ENCODE measurements around the gene SLC3A2.
"Not testable (repeated sequence)": the region's sequence is repeated elsewhere in the genome, so short reads cannot be mapped to it uniquely, and the experiment has no call there.

Gene SLC3A2

DNA sequence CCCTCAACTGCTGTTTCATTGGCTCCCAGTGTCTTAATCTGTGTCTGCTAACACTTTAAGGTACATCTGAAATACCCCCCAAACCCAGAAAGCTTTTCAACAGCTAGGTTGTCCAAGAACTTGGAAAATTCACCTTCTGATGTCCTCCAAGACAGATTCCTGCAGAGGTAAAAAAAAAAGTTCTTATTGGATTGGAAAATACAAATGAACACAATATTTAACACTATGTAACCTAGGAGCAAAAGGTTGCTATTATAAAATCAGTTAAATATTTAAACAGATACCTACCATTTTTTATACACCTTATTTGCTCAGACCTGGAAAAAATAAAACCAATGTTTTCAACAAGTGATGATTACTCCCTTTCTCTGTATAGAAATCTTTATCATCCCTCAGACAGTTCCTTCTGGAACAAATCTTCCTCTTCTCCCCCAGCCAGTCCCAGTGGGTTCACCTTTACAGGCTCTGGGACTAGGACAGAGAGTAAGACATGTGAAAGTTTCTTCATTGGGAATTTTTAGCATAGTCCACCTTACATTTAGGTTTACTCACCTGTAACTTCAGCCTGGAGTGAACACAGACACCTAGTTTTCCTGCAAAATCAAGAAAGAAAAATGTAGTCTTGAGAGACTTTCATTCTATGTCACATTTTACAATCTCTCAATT, 28.0 kb upstream of the SLC3A2 start:
- no peak for DNase-seq

DNA sequence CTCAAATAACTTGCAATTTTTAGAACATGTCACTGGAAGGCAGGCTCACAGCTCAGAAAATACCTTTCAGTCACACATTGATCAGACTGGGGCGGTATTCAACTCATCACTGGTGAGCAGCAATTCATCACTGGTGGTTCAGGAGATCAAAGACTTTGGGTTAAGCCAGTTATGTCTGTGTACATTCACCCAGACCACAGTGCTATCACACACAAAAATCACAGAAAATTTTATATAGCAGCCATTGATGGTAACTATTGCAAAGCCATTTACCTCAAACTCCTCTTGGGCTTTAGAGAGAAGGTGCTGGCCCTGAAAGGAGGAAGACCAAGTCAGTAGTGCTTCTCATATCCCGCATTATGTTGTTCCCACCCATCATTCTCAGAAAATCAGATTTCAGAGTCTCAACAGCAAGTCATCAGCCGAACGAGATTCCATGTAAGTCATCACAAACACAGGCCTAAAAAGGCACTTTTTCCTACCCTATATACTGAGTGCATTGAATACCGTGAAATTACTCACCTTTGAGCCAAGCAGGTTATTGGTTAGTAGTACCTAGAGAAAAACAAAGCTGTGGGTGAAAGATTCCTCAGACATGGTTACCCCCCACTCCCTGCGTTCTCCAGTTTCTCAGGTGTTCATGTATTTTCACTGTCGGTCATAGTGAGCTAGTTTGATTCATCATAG, 27.3 kb upstream of the SLC3A2 start:
- peak; percentile 34 for DNase-seq

DNA sequence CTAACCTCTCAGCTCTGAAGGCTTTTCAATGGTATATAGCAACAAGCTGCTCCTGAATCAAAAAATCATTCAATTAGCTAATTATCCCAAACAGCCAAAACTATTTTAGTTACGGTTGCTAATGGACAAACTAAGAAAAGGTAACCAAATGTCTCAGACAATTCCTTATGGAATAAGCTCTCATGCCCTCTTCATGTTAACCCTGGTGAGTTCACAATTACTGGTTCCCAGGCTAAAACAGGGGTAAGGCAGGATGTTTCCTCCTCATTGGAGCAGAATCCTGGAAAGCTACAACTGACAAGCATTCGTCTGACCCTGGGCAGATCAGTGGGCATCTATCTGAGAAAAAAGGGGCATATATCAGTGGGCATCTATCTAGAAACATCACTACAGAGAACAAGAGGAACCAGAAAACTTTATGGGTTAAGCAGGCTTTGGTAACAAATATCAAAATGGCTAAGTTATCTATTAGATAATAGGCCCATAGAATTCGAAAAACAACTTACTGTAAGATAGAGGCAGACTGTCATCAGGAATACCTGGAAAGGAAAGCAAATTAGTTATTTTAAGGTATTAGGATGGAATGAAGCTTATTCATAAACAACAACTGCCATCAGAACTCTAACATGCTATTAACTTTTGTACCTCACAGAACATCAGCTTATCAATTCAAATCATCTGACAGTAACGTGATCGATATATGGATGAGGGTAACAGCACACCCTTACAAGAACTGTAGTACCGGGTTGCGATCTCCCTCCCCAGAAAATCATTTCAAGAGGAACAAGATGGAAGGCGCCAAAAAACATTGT, 26.5 kb upstream of the SLC3A2 start:
- DNase-seq, result peak; percentile 57

DNA sequence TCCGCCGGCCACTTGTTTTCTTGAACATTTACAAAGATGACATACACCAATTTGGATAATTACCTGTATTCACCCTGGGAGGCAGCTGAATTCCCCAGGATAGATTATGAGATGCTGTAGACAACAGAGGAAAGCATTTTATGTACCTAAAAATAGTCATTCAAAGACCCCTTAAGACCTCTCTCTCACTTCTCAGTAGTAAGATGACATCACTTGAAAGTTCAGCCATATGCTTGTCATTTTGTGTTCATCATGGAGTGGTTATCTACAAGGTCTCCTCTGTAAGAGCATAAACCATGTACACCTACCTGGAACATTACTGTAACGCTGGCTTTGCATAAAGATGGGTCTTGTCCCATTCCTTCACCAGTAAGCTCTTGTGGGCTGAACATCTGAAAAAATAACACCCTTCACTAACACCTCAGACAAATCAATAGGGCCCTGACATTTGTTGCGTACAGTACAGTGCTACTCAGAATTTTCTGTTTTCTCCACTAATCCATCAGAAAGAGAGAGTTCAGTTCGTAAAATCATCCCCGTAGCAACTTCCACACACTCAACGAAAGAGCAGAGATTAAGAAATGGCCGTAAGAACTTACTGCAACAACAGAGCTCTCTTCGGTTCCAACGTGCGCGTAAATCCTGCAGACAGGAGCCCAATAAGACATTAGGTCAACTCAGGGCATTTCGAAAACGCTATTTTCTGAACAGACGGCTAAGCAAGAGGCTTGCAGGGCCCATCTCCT, 25.7 kb upstream of the SLC3A2 start:
- DNase-seq, result peak; percentile 55

DNA sequence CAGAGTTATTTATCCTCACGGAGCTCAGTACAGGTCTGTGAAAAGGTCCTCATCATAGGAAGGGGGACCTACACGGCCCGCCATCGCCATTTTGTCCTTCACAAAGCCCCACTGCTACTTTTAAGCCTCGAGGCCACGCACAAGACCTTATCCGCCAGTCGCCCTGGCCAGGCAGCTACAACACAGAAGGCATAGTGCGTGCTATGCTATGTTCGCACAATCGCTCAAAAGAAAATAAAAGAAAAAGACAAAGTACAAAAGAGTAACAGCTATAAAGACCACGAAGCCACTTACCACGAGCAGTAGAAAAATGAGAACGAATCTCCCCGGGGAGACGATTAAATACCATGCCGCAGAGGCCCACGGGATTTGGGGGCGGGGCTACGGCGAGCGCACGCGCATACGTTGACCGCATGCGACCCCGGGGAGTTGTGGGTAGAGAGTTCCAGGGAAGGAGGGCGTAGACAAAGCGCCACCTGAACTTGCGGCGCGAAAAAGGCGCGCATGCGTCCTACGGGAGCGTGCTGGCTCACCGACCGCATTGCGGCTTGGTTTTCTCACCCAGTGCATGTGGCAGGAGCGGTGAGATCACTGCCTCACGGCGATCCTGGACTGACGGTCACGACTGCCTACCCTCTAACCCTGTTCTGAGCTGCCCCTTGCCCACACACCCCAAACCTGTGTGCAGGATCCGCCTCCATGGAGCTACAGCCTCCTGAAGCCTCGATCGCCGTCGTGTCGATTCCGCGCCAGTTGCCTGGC, 24.9 kb upstream of the SLC3A2 start:
- DNase-seq, result peak; percentile 98

DNA sequence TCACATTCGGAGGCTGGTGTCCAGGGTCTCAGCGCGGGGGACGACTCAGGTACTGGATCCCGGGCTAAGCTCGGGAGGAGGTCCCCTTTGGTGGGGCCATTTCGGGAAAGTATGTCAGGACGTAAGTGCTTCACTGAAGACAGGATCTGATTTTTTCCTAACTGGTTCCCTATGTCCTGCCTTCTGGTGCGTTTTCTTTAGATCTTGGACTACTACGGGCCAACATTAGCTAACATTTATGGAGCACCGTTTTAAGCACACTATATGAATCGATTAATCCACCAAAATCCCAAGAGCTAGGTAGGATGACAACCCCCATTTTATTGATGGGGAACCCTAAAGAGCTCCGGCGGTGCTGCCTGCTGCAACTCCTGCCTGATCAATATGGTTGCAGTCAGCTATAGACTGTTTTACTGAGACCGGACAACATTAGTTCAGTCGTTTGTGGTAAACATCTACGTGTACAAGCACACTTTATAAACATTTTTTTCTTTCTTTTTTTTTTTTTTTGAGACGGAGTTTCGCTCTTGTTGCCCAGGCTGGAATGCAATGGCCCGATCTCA, 24.3 kb upstream of the SLC3A2 start:
- peak; percentile 44 for DNase-seq

DNA sequence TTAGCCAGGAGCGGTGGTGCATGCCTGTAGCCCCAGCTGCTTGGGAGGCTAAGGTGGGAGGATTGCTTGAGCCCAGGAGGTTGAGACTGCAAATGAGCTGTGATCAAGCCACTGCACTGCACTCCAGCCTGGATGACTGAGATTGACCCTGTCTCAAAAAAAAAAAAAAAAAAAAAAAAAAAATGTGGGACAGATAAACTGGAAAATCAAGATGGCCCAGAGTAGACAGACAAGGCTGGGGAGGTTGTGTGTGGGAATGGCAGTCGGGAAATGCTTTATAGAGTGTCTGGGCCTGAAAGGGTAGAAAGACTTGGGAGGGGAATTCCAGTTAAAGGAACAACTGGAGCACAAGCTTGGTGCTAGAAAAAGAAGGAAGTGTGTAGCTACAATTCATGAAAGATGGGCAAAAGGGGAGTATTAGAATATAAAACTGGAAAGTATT, 23.1 kb upstream of the SLC3A2 start:
- no peak for DNase-seq

DNA sequence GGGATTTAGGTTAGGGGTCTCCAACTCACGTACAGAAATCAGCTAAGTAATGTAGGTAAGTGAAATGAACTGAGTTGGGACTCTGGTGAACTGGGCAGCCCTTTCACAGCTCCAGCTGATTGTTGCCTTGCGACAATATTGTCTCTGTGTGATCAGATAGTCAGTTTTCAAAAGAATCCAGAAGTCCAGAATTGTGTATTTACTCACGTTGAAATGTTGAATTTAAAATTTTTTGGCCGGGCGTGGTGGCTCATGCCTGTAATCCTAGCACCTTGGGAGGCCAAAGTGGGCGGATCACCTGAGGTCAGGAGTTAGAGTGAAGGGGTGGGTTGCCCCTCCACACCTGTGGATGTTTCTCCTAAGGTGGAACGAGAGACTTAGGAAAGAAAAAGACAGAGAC, 22.5 kb upstream of the SLC3A2 start:
- no peak for DNase-seq

DNA sequence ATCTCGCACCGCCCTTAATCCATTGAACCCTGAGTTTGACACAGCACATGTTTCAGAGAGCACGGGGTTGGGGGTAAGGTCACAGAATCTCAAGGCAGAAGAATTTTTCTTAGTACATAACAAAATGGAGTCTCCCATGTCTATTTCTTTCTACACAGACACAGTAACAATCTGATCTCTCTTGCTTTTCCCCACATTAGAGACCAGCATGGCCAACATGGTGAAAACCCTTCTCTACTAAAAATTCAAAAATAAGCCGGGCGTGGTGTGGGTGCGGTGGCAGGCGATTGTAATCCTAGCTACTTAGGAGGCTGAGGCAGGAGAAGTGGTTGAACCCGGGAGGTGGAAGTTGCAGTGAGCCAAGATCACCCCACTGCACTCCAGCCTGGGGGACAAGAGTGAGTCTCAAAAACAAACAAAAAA, 21.4 kb upstream of the SLC3A2 start:
- DNase-seq, result peak; percentile 51

DNA sequence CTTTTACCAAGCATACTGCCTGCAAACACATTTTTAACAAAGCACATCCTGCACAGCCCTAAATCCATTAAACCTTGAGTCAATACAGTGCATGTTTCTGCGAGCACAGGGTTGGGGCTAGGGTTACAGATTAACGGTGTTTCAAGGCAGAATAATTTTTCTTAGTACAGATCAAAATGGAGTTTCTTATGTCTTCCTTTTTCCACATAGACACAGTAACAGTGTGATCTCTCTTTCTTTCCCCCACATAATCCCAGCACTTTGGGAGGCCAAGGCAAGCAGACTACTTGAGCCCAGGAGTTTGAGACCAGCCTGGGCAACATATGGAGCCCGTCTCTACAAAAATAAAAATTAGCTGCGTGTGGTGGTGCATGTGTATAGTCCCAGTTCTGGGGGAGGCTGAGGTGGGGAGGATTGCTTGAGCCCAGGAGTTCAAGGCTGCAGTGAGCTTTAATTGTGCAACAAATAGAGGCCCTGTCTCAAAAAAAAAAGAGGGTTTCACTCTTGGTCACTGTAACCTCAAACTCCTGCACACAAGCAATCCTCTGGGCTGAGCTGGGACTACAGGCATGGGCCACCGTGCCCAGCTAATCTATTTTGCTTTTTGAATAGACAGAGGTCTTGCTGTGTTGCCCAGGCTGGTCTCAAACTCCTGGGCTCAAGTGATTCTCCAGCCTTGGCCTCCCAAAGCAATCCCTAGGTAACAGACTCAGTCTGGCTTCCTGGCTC, 19.7 kb upstream of the SLC3A2 start:
- no peak for DNase-seq

DNA sequence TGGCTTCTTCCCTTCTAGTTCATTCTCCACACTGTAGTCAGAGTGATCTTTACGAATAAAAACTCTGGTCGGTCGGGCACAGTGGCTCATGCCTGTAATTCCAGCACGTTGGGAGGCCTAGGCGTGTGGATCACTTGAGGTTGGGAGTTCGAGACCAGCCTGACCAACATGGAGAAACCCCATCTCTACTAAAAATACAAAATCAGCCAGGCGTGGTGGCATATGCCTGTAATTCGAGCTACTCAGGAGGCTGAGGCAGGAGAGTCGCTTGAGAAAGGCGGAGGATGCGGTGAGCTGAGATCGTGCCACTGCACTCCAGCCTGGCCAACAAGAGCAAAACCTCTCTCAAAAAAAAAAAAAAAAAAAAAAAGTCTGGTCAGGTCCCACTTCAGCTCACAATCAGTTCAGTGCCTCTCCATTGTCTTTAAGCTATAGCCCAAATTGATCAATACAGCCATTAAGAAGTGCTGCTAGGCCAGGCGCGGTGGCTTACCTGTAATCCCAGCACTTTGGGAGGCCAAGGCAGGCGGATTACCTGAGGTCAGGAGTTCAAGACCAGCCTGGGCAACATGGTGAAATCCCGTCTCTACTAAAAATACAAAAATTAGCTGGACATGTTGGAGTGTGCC, 19.0 kb upstream of the SLC3A2 start:
- not testable (repeated sequence) for DNase-seq

DNA sequence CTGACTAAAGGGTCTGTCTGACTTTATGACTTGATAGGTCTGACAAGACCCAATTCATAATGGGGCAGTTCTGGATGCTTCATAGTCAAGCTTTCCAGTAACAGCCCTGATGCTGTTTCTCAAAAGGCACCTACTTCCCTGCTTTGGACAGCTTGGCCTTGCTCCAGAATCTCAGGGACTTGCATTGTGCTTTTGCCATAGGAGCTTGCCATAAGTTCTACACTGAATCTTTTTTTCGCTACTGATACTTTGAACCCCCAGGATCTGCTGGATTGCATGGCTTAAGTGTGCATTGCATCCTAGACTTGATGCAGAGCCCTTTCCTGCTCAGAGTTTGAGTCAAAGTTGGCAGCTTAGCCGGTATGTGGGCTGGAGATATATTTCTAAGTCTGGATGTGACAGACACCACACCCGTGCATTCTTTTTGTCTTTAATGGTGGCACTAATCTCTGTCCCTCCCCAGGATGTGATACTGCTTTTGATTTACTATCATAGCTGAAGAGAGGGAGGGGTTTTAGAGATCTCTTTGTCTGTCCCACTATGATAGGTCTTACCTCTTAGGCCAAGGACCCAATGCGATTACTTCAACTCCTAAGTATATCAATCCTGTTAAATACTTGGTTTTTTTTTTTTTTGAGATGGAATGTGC, 16.9 kb upstream of the SLC3A2 start:
- DNase-seq, result no peak

DNA sequence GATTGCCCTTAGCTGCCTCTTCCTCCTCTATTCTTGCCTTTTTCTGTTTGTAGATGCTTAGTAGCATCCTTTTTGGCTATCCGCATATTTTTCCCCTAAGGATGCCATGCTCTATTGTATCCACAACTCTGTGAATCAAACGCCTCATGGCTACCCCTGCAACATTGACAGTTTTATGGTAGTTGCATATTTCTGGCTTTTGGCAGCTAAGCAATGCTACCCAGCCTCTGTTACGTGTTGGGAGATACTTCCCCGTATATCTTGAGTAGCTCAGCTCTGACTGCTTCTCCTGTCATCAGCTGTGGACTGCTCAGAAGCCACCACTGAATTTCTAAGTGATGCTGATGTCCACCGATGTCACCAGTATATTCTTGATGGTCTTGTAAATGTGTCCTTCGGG, 15.1 kb upstream of the SLC3A2 start:
- DNase-seq, result no peak

DNA sequence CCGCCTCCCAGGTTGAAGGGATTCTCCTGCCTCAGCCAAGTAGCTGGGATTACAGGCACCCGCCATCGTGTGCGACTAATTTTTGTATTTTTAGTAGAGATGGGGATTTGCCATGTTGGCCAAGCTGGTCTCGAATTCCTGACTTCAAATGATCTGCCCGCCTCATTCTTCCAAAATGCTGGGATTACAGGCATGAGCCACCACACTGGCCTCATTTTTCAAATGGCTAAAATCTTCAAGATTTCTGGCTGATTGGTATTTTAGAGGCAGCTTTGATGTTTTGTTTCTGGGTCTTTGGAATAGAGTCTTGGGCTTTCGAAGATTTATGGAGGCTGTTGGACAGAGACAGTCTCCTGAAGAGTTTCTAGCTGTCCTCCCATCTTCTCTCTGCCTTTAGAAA, 5.8 kb upstream of the SLC3A2 start:
- DNase-seq, result no peak

DNA sequence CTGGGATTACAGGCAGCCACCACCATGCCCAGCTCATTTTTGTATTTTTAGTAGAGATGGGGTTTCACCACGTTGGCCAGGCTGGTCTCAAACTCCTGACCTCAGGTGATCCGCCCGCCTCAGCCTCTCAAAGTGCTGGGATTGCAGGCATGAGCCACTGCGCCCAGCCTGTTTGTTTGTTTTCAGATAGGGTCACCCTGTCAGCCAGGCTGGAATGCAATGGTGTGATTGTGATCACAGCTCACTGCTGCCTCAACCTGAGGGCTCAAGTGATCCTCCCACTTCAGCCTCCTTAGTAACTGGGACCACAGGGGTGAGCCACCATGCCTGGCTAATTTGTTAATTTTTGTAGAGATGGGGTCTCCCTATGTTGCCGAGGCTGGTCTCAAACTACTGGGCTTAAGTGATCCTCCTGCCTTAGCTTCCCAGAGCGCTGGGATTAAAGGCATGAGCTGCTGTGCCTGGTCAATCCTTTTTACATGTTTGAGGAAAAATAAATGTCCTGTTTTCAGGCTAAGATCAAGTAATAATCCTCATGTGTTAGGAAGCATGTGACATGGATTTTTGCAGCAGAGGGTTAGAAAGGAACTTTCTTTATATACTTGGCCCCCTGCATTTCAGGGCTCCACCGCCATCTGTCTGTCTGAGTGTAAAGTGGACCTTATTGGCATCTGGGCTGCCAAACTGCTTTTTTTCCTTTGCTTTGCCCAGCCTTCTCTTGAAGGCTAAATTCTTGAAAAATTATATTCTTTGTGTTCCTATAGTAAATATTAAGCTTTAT, 4.8 kb upstream of the SLC3A2 start:
- DNase-seq, result no peak

DNA sequence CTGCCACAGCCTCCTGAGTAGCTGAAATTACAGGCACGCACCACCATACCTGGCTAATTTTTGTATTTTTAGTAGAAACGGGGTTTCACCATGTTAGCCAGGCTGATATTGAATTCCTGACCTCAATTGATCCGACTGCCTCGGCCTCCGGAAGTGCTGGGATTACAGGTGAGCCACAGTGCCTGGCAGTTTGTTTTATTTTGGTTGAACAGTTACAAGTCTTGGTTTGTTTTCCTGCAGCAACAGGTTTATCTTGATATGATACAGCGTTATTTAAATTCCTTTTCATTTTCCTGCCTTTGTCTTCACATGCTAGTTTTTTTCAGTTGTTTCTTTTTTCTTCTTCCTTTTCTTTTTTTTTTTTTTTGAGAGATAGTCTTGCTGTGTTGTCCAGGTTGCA, 4.0 kb upstream of the SLC3A2 start:
- DNase-seq, result no peak

DNA sequence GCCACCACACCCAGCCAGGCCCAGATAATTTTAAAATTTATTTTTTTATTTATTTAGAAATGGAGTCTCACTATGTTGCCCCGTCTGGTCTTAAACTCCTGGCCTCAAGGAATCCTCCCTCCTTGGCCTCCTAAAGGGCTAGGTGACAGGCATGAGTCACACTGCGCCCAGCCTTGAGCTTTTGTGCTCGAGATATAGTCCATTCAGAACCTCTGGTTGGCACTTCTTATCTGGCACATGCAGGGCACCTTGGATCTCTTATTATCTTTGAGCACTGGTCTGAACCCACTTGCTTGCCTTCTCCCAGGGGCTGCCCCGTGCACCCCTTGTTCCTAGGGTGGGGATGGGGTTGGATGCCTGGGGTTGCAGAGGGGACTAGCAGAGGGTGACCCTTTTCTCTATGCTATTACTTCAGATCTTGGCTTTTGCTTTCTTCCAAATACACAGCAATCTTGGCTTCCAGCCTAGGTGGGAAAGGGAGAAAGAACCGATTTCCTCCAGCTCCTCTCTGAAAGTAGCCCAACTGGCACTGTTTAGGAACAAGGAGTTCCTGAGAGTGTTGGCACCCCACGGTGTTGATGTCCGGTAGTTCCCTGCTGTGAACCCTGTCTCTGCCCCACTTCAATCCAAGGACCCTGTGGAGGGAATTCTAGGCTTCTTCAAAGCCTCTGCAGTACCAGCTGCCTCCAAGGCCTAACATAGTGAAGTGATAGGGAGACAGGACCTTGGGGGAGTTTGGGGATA, 1.3 kb upstream of the SLC3A2 start:
- DNase-seq, result peak; percentile 97

DNA sequence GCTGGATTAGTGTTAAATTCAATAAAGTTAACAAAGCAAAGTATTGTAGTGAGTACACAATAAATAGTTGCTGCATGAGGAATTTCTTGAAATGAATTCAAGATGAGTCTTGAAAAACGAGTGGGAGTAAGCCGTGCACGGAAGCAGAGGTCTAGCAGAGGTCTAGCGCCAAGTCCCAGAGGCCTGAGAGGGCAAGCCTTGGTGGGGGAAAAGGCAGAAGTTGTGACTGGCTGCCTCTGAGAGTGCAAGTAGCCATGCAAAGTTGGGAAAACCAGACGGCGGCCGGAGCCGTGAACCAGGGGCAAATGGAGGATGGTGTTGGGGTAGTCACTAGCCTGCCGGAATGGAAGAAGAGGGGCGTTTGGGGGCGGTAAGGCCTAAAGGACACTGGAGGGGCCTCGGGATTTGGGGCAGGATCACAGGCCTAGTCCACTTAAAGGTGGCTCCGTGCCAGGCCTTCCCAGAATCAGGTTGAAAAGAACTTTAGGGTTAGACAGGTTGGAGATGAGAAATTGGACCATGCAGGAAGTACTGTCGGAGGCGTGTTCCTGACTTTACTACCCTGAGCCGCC, 379 bp upstream of the SLC3A2 start:
- DNase-seq, result peak; percentile 57
